IMR-90 (cell line): ENCODE results near the gene AP2M1. TPM values are rescaled to one million over a fixed set of nuclear protein-coding genes. Genes with fewer than 3 reads are reported as not detected.

Source experiments
- ATAC-seq: fragments of 200-7000 bp; cut with Tn5 transposase; 2 replicates; pipeline ENCODE4 v1.9.1; 2020; ENCODE audit warnings: low read depth, mild to moderate bottlenecking, moderate library complexity
- BruUV-seq: library from RNA; stranded (reverse); fragments of 400-500 nt; replicated peaks from 2 replicates; lab custom pipeline; 2021; lab: Mats Ljungman, UMichigan
- CTCF ChIA-PET: fragments of 300-600 bp; formaldehyde crosslinking; extraction: SDS; loops from one replicate; lab custom pipeline; 2021; ENCODE audit warnings: antibody characterized with exemption; lab: Yijun Ruan, JAX
- POLR2A ChIA-PET: fragments of 300-600 bp; sonication (Branson Sonifier 250); formaldehyde crosslinking; loops from one replicate; lab custom pipeline; 2022; ENCODE audit warnings: antibody characterized with exemption; ENCODE audit not compliant: unreplicated experiment; lab: Charles Lee
- DNase-seq: peaks from one replicate; pipeline ENCODE4 v3.0.0; 2013
- H2AFZ ChIP-seq: replicated peaks from 2 replicates; pipeline ENCODE3; 2013; ENCODE audit warnings: low read length, mild to moderate bottlenecking; ENCODE audit not compliant: poor library complexity
- H2AK5ac ChIP-seq: 2 replicates; pipeline ENCODE4 v1.6.1; 2013; ENCODE audit warnings: low read depth, low read length, inconsistent platforms
- H2AK9ac ChIP-seq: replicated peaks from 2 replicates; pipeline ENCODE3; 2013; ENCODE audit warnings: mild to moderate bottlenecking, low read depth, low read length, moderate library complexity; ENCODE audit not compliant: poor library complexity
- H2BK120ac ChIP-seq: 2 replicates; pipeline ENCODE4 v1.6.1; 2013; ENCODE audit warnings: low read depth, low read length, inconsistent platforms
- H2BK15ac ChIP-seq: 3 replicates; pipeline ENCODE4 v1.6.1; 2013; ENCODE audit warnings: low read depth, low read length, inconsistent platforms
- H2BK20ac ChIP-seq: 2 replicates; pipeline ENCODE4 v1.6.1; 2013; ENCODE audit warnings: low read depth, mild to moderate bottlenecking, inconsistent platforms, low read length, moderate library complexity
- H2BK5ac ChIP-seq: 2 replicates; pipeline ENCODE4 v1.6.1; 2013; ENCODE audit warnings: mild to moderate bottlenecking, low read depth, low read length, inconsistent platforms; ENCODE audit not compliant: poor library complexity, severe bottlenecking
- H3K14ac ChIP-seq: replicated peaks from 2 replicates; pipeline ENCODE4 v1.6.1; 2013; ENCODE audit warnings: low read depth, low read length, inconsistent platforms
- H3K18ac ChIP-seq: 2 replicates; pipeline ENCODE4 v1.6.1; 2013; ENCODE audit warnings: low read depth, low read length, control low read depth
- H3K23ac ChIP-seq: 2 replicates; pipeline ENCODE4 v1.6.1; 2013; ENCODE audit warnings: low read depth, low read length, inconsistent platforms
- H3K27ac ChIP-seq: 2 replicates; pipeline ENCODE4 v1.5.1; 2013; ENCODE audit warnings: mild to moderate bottlenecking, control low read depth, low read length; ENCODE audit not compliant: insufficient read depth
- H3K27me3 ChIP-seq: 2 replicates; pipeline ENCODE4 v1.6.1; 2013; ENCODE audit warnings: low read length; ENCODE audit not compliant: control insufficient read depth, insufficient read depth
- H3K36me3 ChIP-seq: 2 replicates; pipeline ENCODE4 v1.6.1; 2013; ENCODE audit warnings: low read length, mixed read lengths; ENCODE audit not compliant: control insufficient read depth, insufficient read depth
- H3K4ac ChIP-seq: 2 replicates; pipeline ENCODE4 v1.6.1; 2013; ENCODE audit warnings: low read depth, low read length, inconsistent platforms
- H3K4me1 ChIP-seq: 2 replicates; pipeline ENCODE4 v1.6.1; 2013; ENCODE audit warnings: low read length, mixed read lengths; ENCODE audit not compliant: control insufficient read depth, insufficient read depth
- H3K4me2 ChIP-seq: 2 replicates; pipeline ENCODE4 v1.6.1; 2013; ENCODE audit warnings: low read depth, mild to moderate bottlenecking, control low read depth, low read length, moderate library complexity
- H3K4me3 ChIP-seq: 2 replicates; pipeline ENCODE4 v1.5.1; 2013; ENCODE audit warnings: low read depth, mild to moderate bottlenecking, control low read depth, low read length, moderate library complexity; ENCODE audit not compliant: insufficient read depth
- H3K56ac ChIP-seq: 2 replicates; pipeline ENCODE4 v1.6.1; 2013; ENCODE audit warnings: low read length, inconsistent platforms; ENCODE audit not compliant: insufficient read depth; ENCODE audit errors: extremely low read depth
- H3K79me1 ChIP-seq, 2 experiments: 2 replicates each; pipeline ENCODE4 v1.6.1; 2013; ENCODE audit warnings: low read length in 2 of 2, inconsistent platforms in 1 of 2, low read depth in 1 of 2
- H3K9ac ChIP-seq: 2 replicates; pipeline ENCODE4 v1.6.1; 2013; ENCODE audit warnings: low read depth, low read length, control low read depth
- H3K9me1 ChIP-seq: 2 replicates; pipeline ENCODE4 v1.6.1; 2013; ENCODE audit warnings: low read length, inconsistent platforms; ENCODE audit not compliant: insufficient read depth
- H3K9me3 ChIP-seq: 2 replicates; pipeline ENCODE4 v1.6.1; 2013; ENCODE audit warnings: low read length; ENCODE audit not compliant: control insufficient read depth, insufficient read depth
- H4K20me1 ChIP-seq: 2 replicates; pipeline ENCODE4 v1.6.1; 2013; ENCODE audit warnings: low read length, inconsistent platforms; ENCODE audit not compliant: insufficient read depth
- H4K5ac ChIP-seq: 2 replicates; pipeline ENCODE4 v1.6.1; 2013; ENCODE audit warnings: mild to moderate bottlenecking, low read depth, low read length, control low read depth
- H4K8ac ChIP-seq, 2 experiments: 2 replicates each; pipeline ENCODE4 v1.6.1; 2013; ENCODE audit warnings: low read depth in 2 of 2, low read length in 2 of 2, control low read depth in 1 of 2, inconsistent platforms in 1 of 2
- H4K91ac ChIP-seq: 2 replicates; pipeline ENCODE4 v1.6.1; 2013; ENCODE audit warnings: low read depth, low read length, inconsistent platforms; ENCODE audit not compliant: insufficient read depth
- BHLHE40 ChIP-seq: fragments of 150-350 bp; IDR thresholded peaks from 2 replicates; pipeline ENCODE4 v1.6.1; 2016; ENCODE audit warnings: mild to moderate bottlenecking, low read depth, low read length
- CEBPB ChIP-seq: IDR thresholded peaks from 2 replicates; pipeline ENCODE4 v1.6.1; 2012; ENCODE audit warnings: low read depth, low read length, improper control_type of control experiment
- CHD1 ChIP-seq: IDR thresholded peaks from 2 replicates; pipeline ENCODE4 v1.6.1; 2012; ENCODE audit warnings: low read depth, low read length, improper control_type of control experiment
- CTCF ChIP-seq: conservative IDR thresholded peaks from 2 replicates; pipeline ENCODE4 v1.5.1; 2012; ENCODE audit warnings: mild to moderate bottlenecking, low read depth, low read length, improper control_type of control experiment
- FOS ChIP-seq: fragments of 150-350 bp; IDR thresholded peaks from 2 replicates; pipeline ENCODE4 v1.6.1; 2016; ENCODE audit warnings: low read depth, low read length
- MAFK ChIP-seq: IDR thresholded peaks from 2 replicates; pipeline ENCODE4 v1.6.1; 2012; ENCODE audit warnings: low read depth, low read length, improper control_type of control experiment
- MXI1 ChIP-seq: IDR thresholded peaks from 2 replicates; pipeline ENCODE4 v1.6.1; 2012; ENCODE audit warnings: low read depth, mild to moderate bottlenecking, low read length, moderate library complexity, borderline replicate concordance
- POLR2A ChIP-seq: IDR thresholded peaks from 2 replicates; pipeline ENCODE4 v1.6.1; 2012; ENCODE audit warnings: mild to moderate bottlenecking, low read depth, low read length
- RCOR1 ChIP-seq: IDR thresholded peaks from 2 replicates; pipeline ENCODE4 v1.6.1; 2012; ENCODE audit warnings: mild to moderate bottlenecking, low read length, improper control_type of control experiment; ENCODE audit not compliant: insufficient replicate concordance
- RFX5 ChIP-seq: IDR thresholded peaks from 2 replicates; pipeline ENCODE4 v1.8.0; 2012; ENCODE audit warnings: low read depth, mild to moderate bottlenecking, low read length, moderate library complexity
- SMC3 ChIP-seq: fragments of 150-350 bp; IDR thresholded peaks from 2 replicates; pipeline ENCODE4 v1.6.1; 2016; ENCODE audit warnings: low read depth, mild to moderate bottlenecking, antibody characterized with exemption, low read length, moderate library complexity
- dilution Hi-C: fragments of 300-500 bp; cut with HindIII; formaldehyde crosslinking; loops from one replicate; pipeline ENCODE4 v1.14.3; 2018; ENCODE audit warnings: low sequenced_read_pairs; ENCODE audit not compliant: unreplicated experiment
- in situ Hi-C: fragments of 300-500 bp; cut with MboI; formaldehyde crosslinking; loops from 3 replicates; pipeline ENCODE4 v1.14.3; 2019; ENCODE audit warnings: low sequenced_read_pairs, inconsistent platforms, mixed read lengths
- intact Hi-C: fragments of 100-400 bp; cut with micrococcal nuclease; formaldehyde crosslinking; loops from 2 replicates; pipeline ENCODE4 v1.10.0; 2022
- polyA plus RNA-seq, 3 experiments: library from polyadenylated mRNA; depleted of rRNA; stranded (reverse); fragments of >200 nt; gene quantifications; 2 replicates each; pipeline ENCODE4 v1.2.3, GENCODE V29; 2012; ENCODE audit warnings: low replicate concordance in 1 of 3
- total RNA-seq: library from RNA; depleted of rRNA; stranded (reverse); fragments of >200 nt; gene quantifications from 2 replicates; pipeline ENCODE4 v1.2.3, GENCODE V29; 2012

Gene AP2M1
- total and polyA plus RNA-seq, 2 of the 4 experiments (the other 2 are of a cell fraction) = 876 to 1,065 TPM

GRCh38 chr3:184200825-184201224 is 26.2 kb downstream of the AP2M1 start:
- no peak overlapping the region for H3K18ac ChIP-seq
- H2AFZ ChIP-seq = no peak overlapping the region
- no peak overlapping the region for H2AK9ac ChIP-seq
- no peaks in the 10 kb centered on the region for H4K20me1 ChIP-seq
- no peak overlapping the region for H2AK5ac ChIP-seq
- no peak for TF ChIP-seq FOS
- no peak for TF ChIP-seq POLR2A
- TF ChIP-seq CTCF = no peak
- TF ChIP-seq SMC3 = no peak
- no peak for TF ChIP-seq MAFK
- TF ChIP-seq MXI1 = no peak
- no peak for TF ChIP-seq RCOR1
- no peak for TF ChIP-seq CHD1
- no peak for TF ChIP-seq RFX5
- no peak for TF ChIP-seq CEBPB
- TF ChIP-seq BHLHE40 = no peak
- no peak overlapping the region for H3K14ac ChIP-seq
- ChIA-PET CTCF (no interaction called here), POLR2A (no interaction called here)
- H3K23ac ChIP-seq = no peak overlapping the region
- no peak overlapping the region for H3K27ac ChIP-seq
- H3K27me3 ChIP-seq = peaks cover 9% of the 10 kb centered on the region
- no peaks in the 10 kb centered on the region for H3K9me3 ChIP-seq
- no peaks in the 10 kb centered on the region; the same call in 1 of the 2 replicates for H3K36me3 ChIP-seq
- H2BK5ac ChIP-seq = no peak overlapping the region
- H3K9ac ChIP-seq = no peak overlapping the region
- BruUV-seq = no TSS peak
- H3K4me2 ChIP-seq = no peak overlapping the region
- H3K4ac ChIP-seq = no peak overlapping the region
- no peaks in the 10 kb centered on the region for H3K4me1 ChIP-seq
- H4K91ac ChIP-seq = no peak overlapping the region
- no peak overlapping the region for H4K8ac ChIP-seq
- no peak for DNase-seq
- no peak overlapping the region for H3K4me3 ChIP-seq
- ATAC-seq = no peak
- H3K9me1 ChIP-seq = no peaks in the 10 kb centered on the region
- H2BK20ac ChIP-seq = no peak overlapping the region
- in situ Hi-C loops = no loop called here
- H2BK120ac ChIP-seq = no peak overlapping the region
- no peak overlapping the region for H3K56ac ChIP-seq
- H2BK15ac ChIP-seq = no peak overlapping the region
- no peaks in the 10 kb centered on the region for H3K79me1 ChIP-seq
- intact Hi-C loops = no loop called here
- dilution Hi-C loops = no loop called here
- no peak overlapping the region for H4K5ac ChIP-seq
